Suppressor macrophage treated with lipopolysaccharide for 4 hours (primary cell): ENCODE results near the gene AKAP13.
"Not testable (repeated sequence)": the region's sequence is repeated elsewhere in the genome, so short reads cannot be mapped to it uniquely, and the experiment has no call there.

Experiments
- DNase-seq: peaks from one replicate; pipeline ENCODE4 v3.0.0-alpha.2; 2020

AKAP13 gene

GRCh38 chr15:85481543-85481942, 101.1 kb downstream of the AKAP13 start:
- not testable (repeated sequence) for DNase-seq

- peak; percentile 74 for DNase-seq
Observed at GRCh38 chr15:85482894-85483293, 102.5 kb downstream of the AKAP13 start.

- DNase-seq = not testable (repeated sequence)
Observed at GRCh38 chr15:85483955-85484354, 103.6 kb downstream of the AKAP13 start.

GRCh38 chr15:85484923-85485322, 104.5 kb downstream of the AKAP13 start:
- DNase-seq = not testable (repeated sequence)

GRCh38 chr15:85485956-85486567, 105.7 kb downstream of the AKAP13 start:
- DNase-seq = peak; percentile 88

GRCh38 chr15:85487796-85488195, 107.4 kb downstream of the AKAP13 start:
- DNase-seq = not testable (repeated sequence)

GRCh38 chr15:85488997-85489396, 108.6 kb downstream of the AKAP13 start:
- no peak for DNase-seq

- DNase-seq = peak; percentile 37
Observed at GRCh38 chr15:85489773-85490493, 109.5 kb downstream of the AKAP13 start.

- DNase-seq = no peak
Observed at GRCh38 chr15:85490856-85491255, 110.5 kb downstream of the AKAP13 start.

- DNase-seq = no peak
Observed at GRCh38 chr15:85491691-85492090, 111.3 kb downstream of the AKAP13 start.

GRCh38 chr15:85492406-85492805, 112.0 kb downstream of the AKAP13 start:
- peak; percentile 49 for DNase-seq

GRCh38 chr15:85493260-85493659, 112.9 kb downstream of the AKAP13 start:
- DNase-seq = no peak

GRCh38 chr15:85494048-85494777, 113.8 kb downstream of the AKAP13 start:
- peak; percentile 78 for DNase-seq

- DNase-seq = no peak
Observed at GRCh38 chr15:85495096-85495495, 114.7 kb downstream of the AKAP13 start.

GRCh38 chr15:85495544-85495943, 115.1 kb downstream of the AKAP13 start:
- DNase-seq = no peak

- no peak for DNase-seq
Observed at GRCh38 chr15:85496151-85496550, 115.7 kb downstream of the AKAP13 start.

- DNase-seq = no peak
Observed at GRCh38 chr15:85496551-85497171, 116.3 kb downstream of the AKAP13 start.

- DNase-seq = no peak
Observed at GRCh38 chr15:85497172-85497569, 116.8 kb downstream of the AKAP13 start.

GRCh38 chr15:85498471-85498870, 118.1 kb downstream of the AKAP13 start:
- no peak for DNase-seq

GRCh38 chr15:85499371-85499887, 119.0 kb downstream of the AKAP13 start:
- DNase-seq = no peak

- DNase-seq = no peak
Observed at GRCh38 chr15:85500060-85500708, 119.8 kb downstream of the AKAP13 start.

- no peak for DNase-seq
Observed at GRCh38 chr15:85500729-85501128, 120.3 kb downstream of the AKAP13 start.

GRCh38 chr15:85501574-85501973, 121.2 kb downstream of the AKAP13 start:
- DNase-seq = no peak
